Loucy (cell line): ENCODE measurements around the gene MMP24.

Experiments
- CTCF ChIP-seq: fragments of 200-600 bp; sonication (generic); conservative IDR thresholded peaks from 2 replicates; pipeline ENCODE4 v1.5.1; 2014; ENCODE audit warnings: mild to moderate bottlenecking, antibody characterized with exemption, low read length
- EZH2phosphoT487 ChIP-seq: fragments of 200-600 bp; IDR thresholded peaks from 2 replicates; pipeline ENCODE4 v1.6.1; 2018; ENCODE audit warnings: antibody characterized with exemption, mild to moderate bottlenecking, moderate library complexity, borderline replicate concordance

GRCh38 chr20:35254448-35254999, 28.0 kb downstream of the MMP24 start:
- TF ChIP-seq CTCF (no peak), EZH2phosphoT487 (no peak)
